ENCODE data around the gene ZNF385A. TPM values are rescaled to one million over a fixed set of nuclear protein-coding genes. Genes with fewer than 3 reads are reported as not detected.

Gene ZNF385A
- polyA plus RNA-seq, 1 donor, result 4.7 TPM

- H3K27ac ChIP-seq (ENCODE audit: low read length), result no peak overlapping the region
- no peak for DNase-seq
- H3K36me3 ChIP-seq (ENCODE audit: control insufficient read depth, insufficient read depth, low read length), result no peaks in the 10 kb centered on the region
- H3K9me3 ChIP-seq (ENCODE audit: control insufficient read depth, low read depth, low read length), result no peaks in the 10 kb centered on the region
- peaks cover 4% of the 10 kb centered on the region for H3K4me1 ChIP-seq (ENCODE audit: control insufficient read depth, insufficient read depth, low read length)
- H3K27me3 ChIP-seq (ENCODE audit: control insufficient read depth, insufficient read depth, low read length), result peaks cover 72% of the 10 kb centered on the region
- no CpG with 5 or more reads among the region's 3 CpGs for WGBS (ENCODE audit: insufficient coverage, low lambda C conversion rate)
- no peak overlapping the region for H3K4me3 ChIP-seq (ENCODE audit: low read length)
Observed at GRCh38 chr12:54424224-54424623, 39.7 kb upstream of the ZNF385A start.

- no peak for DNase-seq
- no CpG with 5 or more reads among the region's 5 CpGs for WGBS (ENCODE audit: insufficient coverage, low lambda C conversion rate)
- Histone ChIP-seq H3K4me1 (ENCODE audit: control insufficient read depth, insufficient read depth, low read length) (no peaks in the 10 kb centered on the region), H3K4me3 (ENCODE audit: low read length) (no peak overlapping the region), H3K27ac (ENCODE audit: low read length) (no peak overlapping the region), H3K27me3 (ENCODE audit: control insufficient read depth, insufficient read depth, low read length) (peaks cover 77% of the 10 kb centered on the region), H3K36me3 (ENCODE audit: control insufficient read depth, insufficient read depth, low read length) (no peaks in the 10 kb centered on the region), H3K9me3 (ENCODE audit: control insufficient read depth, low read depth, low read length) (no peaks in the 10 kb centered on the region)
Observed at GRCh38 chr12:54423816-54424150, 39.2 kb upstream of the ZNF385A start.

- H3K4me3 ChIP-seq (ENCODE audit: low read length), result no peak overlapping the region
- no peaks in the 10 kb centered on the region for H3K9me3 ChIP-seq (ENCODE audit: control insufficient read depth, low read depth, low read length)
- WGBS (ENCODE audit: insufficient coverage, low lambda C conversion rate), result no CpG with 5 or more reads among the region's 2 CpGs
- H3K36me3 ChIP-seq (ENCODE audit: control insufficient read depth, insufficient read depth, low read length), result no peaks in the 10 kb centered on the region
- H3K4me1 ChIP-seq (ENCODE audit: control insufficient read depth, insufficient read depth, low read length), result no peaks in the 10 kb centered on the region
- peaks cover 84% of the 10 kb centered on the region for H3K27me3 ChIP-seq (ENCODE audit: control insufficient read depth, insufficient read depth, low read length)
- H3K27ac ChIP-seq (ENCODE audit: low read length), result no peak overlapping the region
- no peak for DNase-seq
Observed at GRCh38 chr12:54421879-54422250, 37.3 kb upstream of the ZNF385A start.

- H3K36me3 ChIP-seq (ENCODE audit: control insufficient read depth, insufficient read depth, low read length), result no peaks in the 10 kb centered on the region
- H3K27me3 ChIP-seq (ENCODE audit: control insufficient read depth, insufficient read depth, low read length), result peaks cover 85% of the 10 kb centered on the region
- no peaks in the 10 kb centered on the region for H3K9me3 ChIP-seq (ENCODE audit: control insufficient read depth, low read depth, low read length)
- H3K27ac ChIP-seq (ENCODE audit: low read length), result no peak overlapping the region
- no peak for DNase-seq
- no peak overlapping the region for H3K4me3 ChIP-seq (ENCODE audit: low read length)
- no CpG with 5 or more reads among the region's 4 CpGs for WGBS (ENCODE audit: insufficient coverage, low lambda C conversion rate)
- no peaks in the 10 kb centered on the region for H3K4me1 ChIP-seq (ENCODE audit: control insufficient read depth, insufficient read depth, low read length)
Observed at GRCh38 chr12:54421175-54421878, 36.8 kb upstream of the ZNF385A start.

- H3K27me3 ChIP-seq (ENCODE audit: control insufficient read depth, insufficient read depth, low read length), result peaks cover 82% of the 10 kb centered on the region
- DNase-seq, result no peak
Observed at GRCh38 chr12:54420766-54421144, 36.2 kb upstream of the ZNF385A start.

GRCh38 chr12:54419088-54419887, 34.8 kb upstream of the ZNF385A start, which contains the start of gene ITGA5:
Gene ITGA5, minus strand, starts transcription at chr12:54419266. Its CDS starts 68 bp downstream, at chr12:54419198.
- no peaks in the 10 kb centered on the region for H3K9me3 ChIP-seq (ENCODE audit: control insufficient read depth, low read depth, low read length)
- WGBS (ENCODE audit: insufficient coverage, low lambda C conversion rate), result no CpG with 5 or more reads among the region's 46 CpGs
- H3K27me3 ChIP-seq (ENCODE audit: control insufficient read depth, insufficient read depth, low read length), result peaks cover 75% of the 10 kb centered on the region
- peak within 1 kb of the TSS; percentile 52 for H3K4me3 ChIP-seq (ENCODE audit: low read length)
- no peaks in the 10 kb centered on the region for H3K36me3 ChIP-seq (ENCODE audit: control insufficient read depth, insufficient read depth, low read length)
- peak in 1 of 2 donors; percentile 55 for DNase-seq
- H3K4me1 ChIP-seq (ENCODE audit: control insufficient read depth, insufficient read depth, low read length), result no peaks in the 10 kb centered on the region
- H3K27ac ChIP-seq (ENCODE audit: low read length), result peak within 1 kb of the TSS; percentile 49

More at GRCh38 chr12:54420766-54421144, 36.2 kb upstream of the ZNF385A start:
- Histone ChIP-seq H3K36me3 (ENCODE audit: control insufficient read depth, insufficient read depth, low read length) (no peaks in the 10 kb centered on the region), H3K9me3 (ENCODE audit: control insufficient read depth, low read depth, low read length) (no peaks in the 10 kb centered on the region), H3K4me1 (ENCODE audit: control insufficient read depth, insufficient read depth, low read length) (no peaks in the 10 kb centered on the region), H3K27ac (ENCODE audit: low read length) (no peak overlapping the region), H3K4me3 (ENCODE audit: low read length) (no peak overlapping the region)
- 80% methylated on average over 1 of the region's 2 CpGs for WGBS (ENCODE audit: insufficient coverage, low lambda C conversion rate)

- Histone ChIP-seq H3K4me1 (ENCODE audit: control insufficient read depth, insufficient read depth, low read length) (no peaks in the 10 kb centered on the region), H3K36me3 (ENCODE audit: control insufficient read depth, insufficient read depth, low read length) (no peaks in the 10 kb centered on the region), H3K27ac (ENCODE audit: low read length) (peak overlapping the region; percentile 49), H3K27me3 (ENCODE audit: control insufficient read depth, insufficient read depth, low read length) (peaks cover 74% of the 10 kb centered on the region), H3K4me3 (ENCODE audit: low read length) (peak overlapping the region; percentile 52), H3K9me3 (ENCODE audit: control insufficient read depth, low read depth, low read length) (no peaks in the 10 kb centered on the region)
- no peak for DNase-seq
- no CpG with 5 or more reads among the region's 35 CpGs for WGBS (ENCODE audit: insufficient coverage, low lambda C conversion rate)
Observed at GRCh38 chr12:54418441-54419087, 34.0 kb upstream of the ZNF385A start.

GRCh38 chr12:54417712-54418440, 33.3 kb upstream of the ZNF385A start:
- H3K4me1 ChIP-seq (ENCODE audit: control insufficient read depth, insufficient read depth, low read length), result no peaks in the 10 kb centered on the region

GRCh38 chr12:54416687-54417603, 32.4 kb upstream of the ZNF385A start:
- WGBS (ENCODE audit: insufficient coverage, low lambda C conversion rate), result no CpG with 5 or more reads among the region's 5 CpGs
- Histone ChIP-seq H3K9me3 (ENCODE audit: control insufficient read depth, low read depth, low read length) (no peaks in the 10 kb centered on the region), H3K27ac (ENCODE audit: low read length) (no peak overlapping the region), H3K4me1 (ENCODE audit: control insufficient read depth, insufficient read depth, low read length) (no peaks in the 10 kb centered on the region), H3K36me3 (ENCODE audit: control insufficient read depth, insufficient read depth, low read length) (no peaks in the 10 kb centered on the region), H3K4me3 (ENCODE audit: low read length) (peak overlapping the region; percentile 52), H3K27me3 (ENCODE audit: control insufficient read depth, insufficient read depth, low read length) (peaks cover 62% of the 10 kb centered on the region)
- DNase-seq, result no peak

More at GRCh38 chr12:54417712-54418440, 33.3 kb upstream of the ZNF385A start:
- H3K9me3 ChIP-seq (ENCODE audit: control insufficient read depth, low read depth, low read length), result no peaks in the 10 kb centered on the region
- H3K27ac ChIP-seq (ENCODE audit: low read length), result peak overlapping the region; percentile 36
- H3K36me3 ChIP-seq (ENCODE audit: control insufficient read depth, insufficient read depth, low read length), result no peaks in the 10 kb centered on the region
- DNase-seq, result peak in 1 of 2 donors; percentile 25
- peak overlapping the region; percentile 52 for H3K4me3 ChIP-seq (ENCODE audit: low read length)
- WGBS (ENCODE audit: insufficient coverage, low lambda C conversion rate), result 0% methylated on average over 1 of the region's 25 CpGs
- peaks cover 71% of the 10 kb centered on the region for H3K27me3 ChIP-seq (ENCODE audit: control insufficient read depth, insufficient read depth, low read length)
